GM23338 (cell line): ENCODE data around the gene CACNA2D1. TPM values are rescaled to one million over a fixed set of nuclear protein-coding genes. Genes with fewer than 3 reads are reported as not detected.
A peak's percentile ranks its signal among the peaks of the same experiment; 100 is the strongest.

ENCODE experiments used
- ATAC-seq: fragments of 200-7000 bp; cut with Tn5 transposase; 3 replicates; pipeline ENCODE4 v1.9.1; 2020
- DNase-seq: peaks from one replicate; pipeline ENCODE4 v3.0.0-alpha.2; 2015; ENCODE audit warnings: low spot score
- H2AFZ ChIP-seq: fragments of 200-600 bp; sonication (generic); 2 replicates; pipeline ENCODE4 v1.8.0; 2016; ENCODE audit warnings: antibody characterized with exemption, mild to moderate bottlenecking, moderate library complexity
- H3F3A ChIP-seq: fragments of 200-600 bp; sonication (generic); replicated peaks from 2 replicates; pipeline ENCODE4 v1.8.0; 2017; ENCODE audit warnings: antibody characterized with exemption, mixed run types, low read depth
- H3K27ac ChIP-seq: fragments of 200-600 bp; sonication (generic); 2 replicates; pipeline ENCODE4 v1.6.1; 2016; ENCODE audit warnings: low read depth
- H3K27me3 ChIP-seq: fragments of 200-600 bp; sonication (generic); 2 replicates; pipeline ENCODE4 v1.8.0; 2016; ENCODE audit warnings: mild to moderate bottlenecking, mixed run types, moderate library complexity; ENCODE audit not compliant: insufficient read depth
- H3K36me3 ChIP-seq: fragments of 200-600 bp; sonication (generic); 2 replicates; pipeline ENCODE4 v1.8.0; 2016; ENCODE audit warnings: mild to moderate bottlenecking; ENCODE audit not compliant: insufficient read depth
- H3K4me1 ChIP-seq: fragments of 200-600 bp; sonication (generic); 2 replicates; pipeline ENCODE4 v1.8.0; 2016; ENCODE audit warnings: mild to moderate bottlenecking, moderate library complexity; ENCODE audit not compliant: insufficient read depth
- H3K4me2 ChIP-seq: fragments of 200-600 bp; sonication (generic); 2 replicates; pipeline ENCODE4 v1.7.1; 2017; ENCODE audit warnings: mixed run types
- H3K4me3 ChIP-seq: fragments of 200-600 bp; sonication (generic); 2 replicates; pipeline ENCODE4 v1.6.1; 2016; ENCODE audit warnings: mixed run types
- H3K79me2 ChIP-seq: fragments of 200-600 bp; sonication (generic); replicated peaks from 2 replicates; pipeline ENCODE4 v1.8.0; 2017; ENCODE audit warnings: mild to moderate bottlenecking; ENCODE audit not compliant: insufficient read depth
- H3K9me2 ChIP-seq: fragments of 200-600 bp; sonication (generic); 2 replicates; pipeline ENCODE4 v1.8.0; 2017; ENCODE audit not compliant: insufficient read depth
- H4K20me1 ChIP-seq: fragments of 200-600 bp; sonication (generic); replicated peaks from 2 replicates; pipeline ENCODE4 v1.8.0; 2017; ENCODE audit warnings: mild to moderate bottlenecking; ENCODE audit not compliant: insufficient read depth
- H3K27ac Mint-ChIP-seq: 2 replicates; pipeline ENCODE4 v1.8.0; 2020; ENCODE audit warnings: inconsistent platforms, mild to moderate bottlenecking, moderate library complexity, mixed read lengths
- H3K27me3 Mint-ChIP-seq: 3 replicates; pipeline ENCODE4 v1.8.0; 2022; ENCODE audit warnings: low read depth, mild to moderate bottlenecking, moderate library complexity, mixed read lengths, inconsistent platforms; ENCODE audit not compliant: insufficient read depth, poor library complexity
- H3K36me3 Mint-ChIP-seq: 3 replicates; pipeline ENCODE4 v1.8.0; 2021; ENCODE audit warnings: low read depth, mild to moderate bottlenecking, inconsistent platforms, moderate library complexity, mixed read lengths
- H3K4me1 Mint-ChIP-seq: 3 replicates; pipeline ENCODE4 v1.8.0; 2020; ENCODE audit warnings: mild to moderate bottlenecking, inconsistent platforms, mixed read lengths
- H3K4me3 Mint-ChIP-seq: 3 replicates; pipeline ENCODE4 v1.8.0; 2021; ENCODE audit warnings: moderate library complexity, mild to moderate bottlenecking, inconsistent platforms, mixed read lengths
- H3K9me3 Mint-ChIP-seq: 3 replicates; pipeline ENCODE4 v1.8.0; 2020; ENCODE audit warnings: moderate library complexity, mild to moderate bottlenecking, inconsistent platforms, mixed read lengths
- CREB1 ChIP-seq: fragments of 250-450 bp; sonication (Bioruptor Pico); IDR thresholded peaks from 2 replicates; pipeline ENCODE4 v1.5.0; 2020; ENCODE audit warnings: low read depth, mild to moderate bottlenecking, moderate library complexity
- EZH2 ChIP-seq: fragments of 200-600 bp; sonication (generic); IDR thresholded peaks from one replicate; pipeline ENCODE4 v1.8.0; 2017; ENCODE audit warnings: antibody characterized with exemption, mild to moderate bottlenecking, low read depth; ENCODE audit not compliant: unreplicated experiment
- EZH2phosphoT487 ChIP-seq: fragments of 200-600 bp; sonication (generic); IDR thresholded peaks from one replicate; pipeline ENCODE4 v1.8.1; 2018; ENCODE audit warnings: antibody characterized with exemption; ENCODE audit not compliant: unreplicated experiment
- JUNB ChIP-seq: IDR thresholded peaks from one replicate; pipeline ENCODE4 v1.6.1; 2016; ENCODE audit warnings: antibody characterized with exemption; ENCODE audit not compliant: unreplicated experiment
- NANOG ChIP-seq: IDR thresholded peaks from 2 replicates; pipeline ENCODE4 v1.6.1; 2016; ENCODE audit warnings: antibody characterized with exemption, borderline replicate concordance
- POLR2AphosphoS5 ChIP-seq: IDR thresholded peaks from 2 replicates; pipeline ENCODE4 v1.6.1; 2016; ENCODE audit warnings: antibody characterized with exemption, low read depth
- STAT1 ChIP-seq: IDR thresholded peaks from one replicate; pipeline ENCODE4 v1.6.1; 2016; ENCODE audit warnings: antibody characterized with exemption; ENCODE audit not compliant: unreplicated experiment
- ZNF114 ChIP-seq: fragments of 250-450 bp; sonication (Bioruptor Pico); IDR thresholded peaks from 2 replicates; pipeline ENCODE4 v1.5.0; 2020; ENCODE audit warnings: mild to moderate bottlenecking, moderate library complexity
- ZNF331 ChIP-seq: fragments of 250-450 bp; sonication (Bioruptor Pico); IDR thresholded peaks from 2 replicates; pipeline ENCODE4 v1.5.0; 2020; ENCODE audit warnings: low read depth, mild to moderate bottlenecking, moderate library complexity
- polyA plus RNA-seq: library from polyadenylated mRNA; unstranded; fragments of >200 nt; fragmentation: Nextera tagmentation; extraction: Ambion mirVana; gene quantifications from 2 replicates; pipeline ENCODE4 v1.2.1, GENCODE V29; 2016
- total RNA-seq: library from RNA; depleted of rRNA; stranded (reverse); fragments of >200 nt; shearing (Covaris generic); gene quantifications from 2 replicates; pipeline ENCODE4 v1.2.3, GENCODE V29; 2014
- TF ChIP-seq, protein P1 (sequence below): IDR thresholded peaks from one replicate; pipeline ENCODE4 v1.6.1; 2018; ENCODE audit warnings: antibody characterized with exemption; ENCODE audit not compliant: unreplicated experiment
- TF ChIP-seq, protein P2 (sequence below): fragments of 250-450 bp; sonication (Bioruptor Pico); IDR thresholded peaks from 2 replicates; pipeline ENCODE4 v1.5.0; 2020; ENCODE audit warnings: mild to moderate bottlenecking, moderate library complexity
- TF ChIP-seq, protein P3 (sequence below), 2 experiments: fragments of 200-600 bp in 1 of 2; sonication (generic) in 1 of 2; conservative IDR thresholded peaks; 2 replicates each; pipeline versions ENCODE4 v1.5.1 to v1.6.1; 2016 to 2017; ENCODE audit warnings: antibody characterized with exemption in 2 of 2, low read depth in 2 of 2, mild to moderate bottlenecking in 2 of 2, moderate library complexity in 1 of 2
- TF ChIP-seq, protein P4 (sequence below): IDR thresholded peaks from 2 replicates; pipeline ENCODE4 v1.6.1; 2016; ENCODE audit warnings: antibody characterized with exemption

The CACNA2D1 gene
- total and polyA plus RNA-seq, 2 experiments from 2014 or later, result 7.0 to 20.4 TPM

DNA sequence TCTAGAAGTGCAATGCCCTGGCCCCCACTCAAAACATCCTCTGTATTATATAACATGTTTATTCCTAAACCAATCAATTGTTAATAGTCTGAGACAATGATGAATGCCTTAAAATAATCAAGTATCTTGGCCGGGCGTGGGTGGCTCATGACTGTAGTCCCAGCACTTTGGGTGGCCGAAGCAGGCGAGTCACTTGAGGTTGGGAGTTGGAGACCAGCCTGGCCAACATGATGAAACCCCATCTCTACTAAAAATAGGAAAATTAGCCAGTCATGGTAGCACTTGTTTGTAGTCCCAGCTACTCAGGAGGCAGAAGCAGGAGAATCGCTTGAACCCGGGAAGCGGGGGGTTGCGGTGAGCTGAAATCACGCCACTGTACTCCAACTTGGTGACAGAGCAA lies 29.4 kb upstream of the CACNA2D1 start:
- peaks cover 2% of the 10 kb centered on the region for H3K27me3 Mint-ChIP-seq
- TF ChIP-seq CREB1 (CRISPR knock-in tag) (no peak), ZNF114 (CRISPR knock-in tag) (no peak), STAT1 (no peak), NANOG (no peak), EZH2phosphoT487 (no peak), EZH2 (no peak), JUNB (no peak), ZNF331 (CRISPR knock-in tag) (no peak), POLR2AphosphoS5 (no peak)
- TF ChIP-seq, protein P1, sequence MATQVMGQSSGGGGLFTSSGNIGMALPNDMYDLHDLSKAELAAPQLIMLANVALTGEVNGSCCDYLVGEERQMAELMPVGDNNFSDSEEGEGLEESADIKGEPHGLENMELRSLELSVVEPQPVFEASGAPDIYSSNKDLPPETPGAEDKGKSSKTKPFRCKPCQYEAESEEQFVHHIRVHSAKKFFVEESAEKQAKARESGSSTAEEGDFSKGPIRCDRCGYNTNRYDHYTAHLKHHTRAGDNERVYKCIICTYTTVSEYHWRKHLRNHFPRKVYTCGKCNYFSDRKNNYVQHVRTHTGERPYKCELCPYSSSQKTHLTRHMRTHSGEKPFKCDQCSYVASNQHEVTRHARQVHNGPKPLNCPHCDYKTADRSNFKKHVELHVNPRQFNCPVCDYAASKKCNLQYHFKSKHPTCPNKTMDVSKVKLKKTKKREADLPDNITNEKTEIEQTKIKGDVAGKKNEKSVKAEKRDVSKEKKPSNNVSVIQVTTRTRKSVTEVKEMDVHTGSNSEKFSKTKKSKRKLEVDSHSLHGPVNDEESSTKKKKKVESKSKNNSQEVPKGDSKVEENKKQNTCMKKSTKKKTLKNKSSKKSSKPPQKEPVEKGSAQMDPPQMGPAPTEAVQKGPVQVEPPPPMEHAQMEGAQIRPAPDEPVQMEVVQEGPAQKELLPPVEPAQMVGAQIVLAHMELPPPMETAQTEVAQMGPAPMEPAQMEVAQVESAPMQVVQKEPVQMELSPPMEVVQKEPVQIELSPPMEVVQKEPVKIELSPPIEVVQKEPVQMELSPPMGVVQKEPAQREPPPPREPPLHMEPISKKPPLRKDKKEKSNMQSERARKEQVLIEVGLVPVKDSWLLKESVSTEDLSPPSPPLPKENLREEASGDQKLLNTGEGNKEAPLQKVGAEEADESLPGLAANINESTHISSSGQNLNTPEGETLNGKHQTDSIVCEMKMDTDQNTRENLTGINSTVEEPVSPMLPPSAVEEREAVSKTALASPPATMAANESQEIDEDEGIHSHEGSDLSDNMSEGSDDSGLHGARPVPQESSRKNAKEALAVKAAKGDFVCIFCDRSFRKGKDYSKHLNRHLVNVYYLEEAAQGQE, result no peak
- TF ChIP-seq, protein P2, sequence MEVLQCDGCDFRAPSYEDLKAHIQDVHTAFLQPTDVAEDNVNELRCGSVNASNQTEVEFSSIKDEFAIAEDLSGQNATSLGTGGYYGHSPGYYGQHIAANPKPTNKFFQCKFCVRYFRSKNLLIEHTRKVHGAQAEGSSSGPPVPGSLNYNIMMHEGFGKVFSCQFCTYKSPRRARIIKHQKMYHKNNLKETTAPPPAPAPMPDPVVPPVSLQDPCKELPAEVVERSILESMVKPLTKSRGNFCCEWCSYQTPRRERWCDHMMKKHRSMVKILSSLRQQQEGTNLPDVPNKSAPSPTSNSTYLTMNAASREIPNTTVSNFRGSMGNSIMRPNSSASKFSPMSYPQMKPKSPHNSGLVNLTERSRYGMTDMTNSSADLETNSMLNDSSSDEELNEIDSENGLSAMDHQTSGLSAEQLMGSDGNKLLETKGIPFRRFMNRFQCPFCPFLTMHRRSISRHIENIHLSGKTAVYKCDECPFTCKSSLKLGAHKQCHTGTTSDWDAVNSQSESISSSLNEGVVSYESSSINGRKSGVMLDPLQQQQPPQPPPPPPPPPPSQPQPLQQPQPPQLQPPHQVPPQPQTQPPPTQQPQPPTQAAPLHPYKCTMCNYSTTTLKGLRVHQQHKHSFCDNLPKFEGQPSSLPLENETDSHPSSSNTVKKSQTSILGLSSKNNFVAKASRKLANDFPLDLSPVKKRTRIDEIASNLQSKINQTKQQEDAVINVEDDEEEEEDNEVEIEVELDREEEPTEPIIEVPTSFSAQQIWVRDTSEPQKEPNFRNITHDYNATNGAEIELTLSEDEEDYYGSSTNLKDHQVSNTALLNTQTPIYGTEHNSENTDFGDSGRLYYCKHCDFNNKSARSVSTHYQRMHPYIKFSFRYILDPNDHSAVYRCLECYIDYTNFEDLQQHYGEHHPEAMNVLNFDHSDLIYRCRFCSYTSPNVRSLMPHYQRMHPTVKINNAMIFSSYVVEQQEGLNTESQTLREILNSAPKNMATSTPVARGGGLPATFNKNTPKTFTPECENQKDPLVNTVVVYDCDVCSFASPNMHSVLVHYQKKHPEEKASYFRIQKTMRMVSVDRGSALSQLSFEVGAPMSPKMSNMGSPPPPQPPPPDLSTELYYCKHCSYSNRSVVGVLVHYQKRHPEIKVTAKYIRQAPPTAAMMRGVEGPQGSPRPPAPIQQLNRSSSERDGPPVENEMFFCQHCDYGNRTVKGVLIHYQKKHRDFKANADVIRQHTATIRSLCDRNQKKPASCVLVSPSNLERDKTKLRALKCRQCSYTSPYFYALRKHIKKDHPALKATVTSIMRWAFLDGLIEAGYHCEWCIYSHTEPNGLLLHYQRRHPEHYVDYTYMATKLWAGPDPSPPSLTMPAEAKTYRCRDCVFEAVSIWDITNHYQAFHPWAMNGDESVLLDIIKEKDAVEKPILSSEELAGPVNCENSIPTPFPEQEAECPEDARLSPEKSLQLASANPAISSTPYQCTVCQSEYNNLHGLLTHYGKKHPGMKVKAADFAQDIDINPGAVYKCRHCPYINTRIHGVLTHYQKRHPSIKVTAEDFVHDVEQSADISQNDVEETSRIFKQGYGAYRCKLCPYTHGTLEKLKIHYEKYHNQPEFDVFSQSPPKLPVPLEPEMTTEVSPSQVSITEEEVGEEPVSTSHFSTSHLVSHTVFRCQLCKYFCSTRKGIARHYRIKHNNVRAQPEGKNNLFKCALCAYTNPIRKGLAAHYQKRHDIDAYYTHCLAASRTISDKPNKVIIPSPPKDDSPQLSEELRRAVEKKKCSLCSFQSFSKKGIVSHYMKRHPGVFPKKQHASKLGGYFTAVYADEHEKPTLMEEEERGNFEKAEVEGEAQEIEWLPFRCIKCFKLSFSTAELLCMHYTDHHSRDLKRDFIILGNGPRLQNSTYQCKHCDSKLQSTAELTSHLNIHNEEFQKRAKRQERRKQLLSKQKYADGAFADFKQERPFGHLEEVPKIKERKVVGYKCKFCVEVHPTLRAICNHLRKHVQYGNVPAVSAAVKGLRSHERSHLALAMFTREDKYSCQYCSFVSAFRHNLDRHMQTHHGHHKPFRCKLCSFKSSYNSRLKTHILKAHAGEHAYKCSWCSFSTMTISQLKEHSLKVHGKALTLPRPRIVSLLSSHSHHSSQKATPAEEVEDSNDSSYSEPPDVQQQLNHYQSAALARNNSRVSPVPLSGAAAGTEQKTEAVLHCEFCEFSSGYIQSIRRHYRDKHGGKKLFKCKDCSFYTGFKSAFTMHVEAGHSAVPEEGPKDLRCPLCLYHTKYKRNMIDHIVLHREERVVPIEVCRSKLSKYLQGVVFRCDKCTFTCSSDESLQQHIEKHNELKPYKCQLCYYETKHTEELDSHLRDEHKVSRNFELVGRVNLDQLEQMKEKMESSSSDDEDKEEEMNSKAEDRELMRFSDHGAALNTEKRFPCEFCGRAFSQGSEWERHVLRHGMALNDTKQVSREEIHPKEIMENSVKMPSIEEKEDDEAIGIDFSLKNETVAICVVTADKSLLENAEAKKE (CRISPR knock-in tag), result no peak
- TF ChIP-seq, protein P3, sequence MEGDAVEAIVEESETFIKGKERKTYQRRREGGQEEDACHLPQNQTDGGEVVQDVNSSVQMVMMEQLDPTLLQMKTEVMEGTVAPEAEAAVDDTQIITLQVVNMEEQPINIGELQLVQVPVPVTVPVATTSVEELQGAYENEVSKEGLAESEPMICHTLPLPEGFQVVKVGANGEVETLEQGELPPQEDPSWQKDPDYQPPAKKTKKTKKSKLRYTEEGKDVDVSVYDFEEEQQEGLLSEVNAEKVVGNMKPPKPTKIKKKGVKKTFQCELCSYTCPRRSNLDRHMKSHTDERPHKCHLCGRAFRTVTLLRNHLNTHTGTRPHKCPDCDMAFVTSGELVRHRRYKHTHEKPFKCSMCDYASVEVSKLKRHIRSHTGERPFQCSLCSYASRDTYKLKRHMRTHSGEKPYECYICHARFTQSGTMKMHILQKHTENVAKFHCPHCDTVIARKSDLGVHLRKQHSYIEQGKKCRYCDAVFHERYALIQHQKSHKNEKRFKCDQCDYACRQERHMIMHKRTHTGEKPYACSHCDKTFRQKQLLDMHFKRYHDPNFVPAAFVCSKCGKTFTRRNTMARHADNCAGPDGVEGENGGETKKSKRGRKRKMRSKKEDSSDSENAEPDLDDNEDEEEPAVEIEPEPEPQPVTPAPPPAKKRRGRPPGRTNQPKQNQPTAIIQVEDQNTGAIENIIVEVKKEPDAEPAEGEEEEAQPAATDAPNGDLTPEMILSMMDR (conservative IDR thresholded peaks at IDR 0.05; ENCODE audit: low read depth in 2 of 2), result no peak
- TF ChIP-seq, protein P4, sequence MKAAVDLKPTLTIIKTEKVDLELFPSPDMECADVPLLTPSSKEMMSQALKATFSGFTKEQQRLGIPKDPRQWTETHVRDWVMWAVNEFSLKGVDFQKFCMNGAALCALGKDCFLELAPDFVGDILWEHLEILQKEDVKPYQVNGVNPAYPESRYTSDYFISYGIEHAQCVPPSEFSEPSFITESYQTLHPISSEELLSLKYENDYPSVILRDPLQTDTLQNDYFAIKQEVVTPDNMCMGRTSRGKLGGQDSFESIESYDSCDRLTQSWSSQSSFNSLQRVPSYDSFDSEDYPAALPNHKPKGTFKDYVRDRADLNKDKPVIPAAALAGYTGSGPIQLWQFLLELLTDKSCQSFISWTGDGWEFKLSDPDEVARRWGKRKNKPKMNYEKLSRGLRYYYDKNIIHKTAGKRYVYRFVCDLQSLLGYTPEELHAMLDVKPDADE, result no peak
- H3K4me1 Mint-ChIP-seq, result peaks cover 28% of the 10 kb centered on the region
- H3K36me3 ChIP-seq, result no peaks in the 10 kb centered on the region
- DNase-seq (no peak), ATAC-seq (no peak)
- no peaks in the 10 kb centered on the region for H3K9me3 Mint-ChIP-seq
- no peak overlapping the region for H3K4me2 ChIP-seq
- peak overlapping the region; percentile 3; the same call in 1 of the 2 replicates for H2AFZ ChIP-seq
- H3K4me1 ChIP-seq, result peaks cover 28% of the 10 kb centered on the region
- H3K27me3 ChIP-seq, result no peaks in the 10 kb centered on the region
- no peaks in the 10 kb centered on the region for H4K20me1 ChIP-seq
- no peaks in the 10 kb centered on the region for H3K36me3 Mint-ChIP-seq
- H3K4me3 Mint-ChIP-seq, result no peak overlapping the region
- H3K79me2 ChIP-seq, result no peaks in the 10 kb centered on the region
- H3K9me2 ChIP-seq, result no peaks in the 10 kb centered on the region
- H3K27ac Mint-ChIP-seq, result no peak overlapping the region
- H3K27ac ChIP-seq, result no peak overlapping the region
- no peaks in the 10 kb centered on the region for H3F3A ChIP-seq
- H3K4me3 ChIP-seq, result no peak overlapping the region
